DND-41 (cell line): Measurements from ENCODE around the gene MTIF2.

Experiments
- ATAC-seq: fragments of 200-7000 bp; cut with Tn5 transposase; 3 replicates; pipeline ENCODE4 v1.9.1; 2021; ENCODE audit warnings: low read depth; ENCODE audit not compliant: insufficient read depth
- DNase-seq: peaks from one replicate; pipeline ENCODE4 v3.0.0-alpha.2; 2020
- H2AFZ ChIP-seq: 2 replicates; pipeline ENCODE4 v1.6.0; 2012; ENCODE audit warnings: low read depth, low read length
- H3K27ac ChIP-seq: 2 replicates; pipeline ENCODE4 v1.5.1; 2012; ENCODE audit warnings: low read length, inconsistent platforms
- H3K27me3 ChIP-seq: fragments of 200-600 bp; sonication (generic); 2 replicates; pipeline ENCODE4 v1.6.0; 2012; ENCODE audit warnings: low read length, mild to moderate bottlenecking, inconsistent platforms; ENCODE audit not compliant: insufficient read depth, poor library complexity
- H3K36me3 ChIP-seq: 2 replicates; pipeline ENCODE4 v1.5.1; 2012; ENCODE audit warnings: low read length, inconsistent platforms; ENCODE audit not compliant: insufficient read depth
- H3K4me1 ChIP-seq: 2 replicates; pipeline ENCODE4 v1.5.1; 2012; ENCODE audit warnings: mild to moderate bottlenecking, low read length; ENCODE audit not compliant: insufficient read depth
- H3K4me2 ChIP-seq: 2 replicates; pipeline ENCODE4 v1.6.0; 2012; ENCODE audit warnings: mild to moderate bottlenecking, moderate library complexity, low read length, inconsistent platforms; ENCODE audit not compliant: insufficient read depth
- H3K4me3 ChIP-seq, 2 experiments: fragments of 200-600 bp in 1 of 2; shearing (Covaris generic) in 1 of 2; 2 replicates each; pipeline ENCODE4 v1.5.1; 2012 to 2016; ENCODE audit warnings: inconsistent platforms in 2 of 2, low read length in 2 of 2, mild to moderate bottlenecking in 2 of 2, low read depth in 1 of 2, moderate library complexity in 1 of 2
- H3K79me2 ChIP-seq: 2 replicates; pipeline ENCODE4 v1.6.0; 2012; ENCODE audit warnings: low read length, inconsistent platforms; ENCODE audit not compliant: insufficient read depth
- H3K9ac ChIP-seq: 2 replicates; pipeline ENCODE4 v1.6.0; 2012; ENCODE audit warnings: low read depth, mild to moderate bottlenecking, inconsistent platforms, low read length, moderate library complexity
- H3K9me3 ChIP-seq: 2 replicates; pipeline ENCODE4 v1.5.1; 2012; ENCODE audit warnings: low read length, moderate library complexity, mild to moderate bottlenecking, inconsistent platforms; ENCODE audit not compliant: insufficient read depth, severe bottlenecking
- H4K20me1 ChIP-seq: 2 replicates; pipeline ENCODE4 v1.6.0; 2012; ENCODE audit warnings: low read length; ENCODE audit not compliant: insufficient read depth
- EZH2 ChIP-seq: IDR thresholded peaks from 3 replicates; pipeline ENCODE4 v1.6.1; 2012; ENCODE audit warnings: borderline replicate concordance, low read depth, mild to moderate bottlenecking, moderate library complexity, low read length, inconsistent platforms; ENCODE audit not compliant: severe bottlenecking
- TF ChIP-seq, protein P1 (sequence below): IDR thresholded peaks from 2 replicates; pipeline ENCODE4 v1.5.1; 2012; ENCODE audit warnings: borderline replicate concordance, low read length, moderate library complexity, mild to moderate bottlenecking; ENCODE audit not compliant: poor library complexity, severe bottlenecking; ENCODE audit errors: extremely low read depth

Gene MTIF2

GRCh38 chr2:55309446-55309845 is 40.4 kb upstream of the MTIF2 start:
- H3K4me3 ChIP-seq, result no peak overlapping the region
- DNase-seq (no peak), ATAC-seq (no peak)
- H3K27ac ChIP-seq, result no peak overlapping the region
- no peaks in the 10 kb centered on the region for H3K27me3 ChIP-seq
- H3K9me3 ChIP-seq, result no peaks in the 10 kb centered on the region
- no peaks in the 10 kb centered on the region for H3K79me2 ChIP-seq
- no peak for TF ChIP-seq EZH2
- TF ChIP-seq, protein P1, sequence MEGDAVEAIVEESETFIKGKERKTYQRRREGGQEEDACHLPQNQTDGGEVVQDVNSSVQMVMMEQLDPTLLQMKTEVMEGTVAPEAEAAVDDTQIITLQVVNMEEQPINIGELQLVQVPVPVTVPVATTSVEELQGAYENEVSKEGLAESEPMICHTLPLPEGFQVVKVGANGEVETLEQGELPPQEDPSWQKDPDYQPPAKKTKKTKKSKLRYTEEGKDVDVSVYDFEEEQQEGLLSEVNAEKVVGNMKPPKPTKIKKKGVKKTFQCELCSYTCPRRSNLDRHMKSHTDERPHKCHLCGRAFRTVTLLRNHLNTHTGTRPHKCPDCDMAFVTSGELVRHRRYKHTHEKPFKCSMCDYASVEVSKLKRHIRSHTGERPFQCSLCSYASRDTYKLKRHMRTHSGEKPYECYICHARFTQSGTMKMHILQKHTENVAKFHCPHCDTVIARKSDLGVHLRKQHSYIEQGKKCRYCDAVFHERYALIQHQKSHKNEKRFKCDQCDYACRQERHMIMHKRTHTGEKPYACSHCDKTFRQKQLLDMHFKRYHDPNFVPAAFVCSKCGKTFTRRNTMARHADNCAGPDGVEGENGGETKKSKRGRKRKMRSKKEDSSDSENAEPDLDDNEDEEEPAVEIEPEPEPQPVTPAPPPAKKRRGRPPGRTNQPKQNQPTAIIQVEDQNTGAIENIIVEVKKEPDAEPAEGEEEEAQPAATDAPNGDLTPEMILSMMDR, result no peak
- no peaks in the 10 kb centered on the region for H3K4me1 ChIP-seq
- peaks cover 77% of the 10 kb centered on the region for H3K36me3 ChIP-seq
- H2AFZ ChIP-seq, result no peak overlapping the region
- H3K4me2 ChIP-seq, result no peak overlapping the region
- no peaks in the 10 kb centered on the region for H4K20me1 ChIP-seq
- H3K9ac ChIP-seq, result no peak overlapping the region

GRCh38 chr2:55302241-55302640 is 33.2 kb upstream of the MTIF2 start:
- Histone ChIP-seq H4K20me1 (no peaks in the 10 kb centered on the region), H3K9ac (no peak overlapping the region), H3K9me3 (no peaks in the 10 kb centered on the region), H3K4me2 (no peak overlapping the region), H2AFZ (no peak overlapping the region), H3K36me3 (peaks cover 55% of the 10 kb centered on the region), H3K27ac (no peak overlapping the region), H3K27me3 (no peaks in the 10 kb centered on the region), H3K4me1 (no peaks in the 10 kb centered on the region), H3K4me3 (no peak overlapping the region), H3K79me2 (no peaks in the 10 kb centered on the region)
- ATAC-seq (no peak), DNase-seq (no peak)
- TF ChIP-seq, protein P1, result no peak
- no peak for TF ChIP-seq EZH2

- DNase-seq, result no peak
- H3K9me3 ChIP-seq, result no peaks in the 10 kb centered on the region
- H3K4me2 ChIP-seq, result no peak overlapping the region
- H3K4me1 ChIP-seq, result no peaks in the 10 kb centered on the region
- TF ChIP-seq EZH2, result no peak
- TF ChIP-seq, protein P1, result no peak
- H3K4me3 ChIP-seq, result no peak overlapping the region
- H3K27me3 ChIP-seq, result no peaks in the 10 kb centered on the region
- no peaks in the 10 kb centered on the region for H4K20me1 ChIP-seq
- H3K36me3 ChIP-seq, result peaks cover 52% of the 10 kb centered on the region
- ATAC-seq, result no peak
- no peak overlapping the region for H2AFZ ChIP-seq
- no peaks in the 10 kb centered on the region for H3K79me2 ChIP-seq
- H3K27ac ChIP-seq, result no peak overlapping the region
- H3K9ac ChIP-seq, result no peak overlapping the region
Measured at GRCh38 chr2:55301277-55301676, 32.2 kb upstream of the MTIF2 start.

DNA sequence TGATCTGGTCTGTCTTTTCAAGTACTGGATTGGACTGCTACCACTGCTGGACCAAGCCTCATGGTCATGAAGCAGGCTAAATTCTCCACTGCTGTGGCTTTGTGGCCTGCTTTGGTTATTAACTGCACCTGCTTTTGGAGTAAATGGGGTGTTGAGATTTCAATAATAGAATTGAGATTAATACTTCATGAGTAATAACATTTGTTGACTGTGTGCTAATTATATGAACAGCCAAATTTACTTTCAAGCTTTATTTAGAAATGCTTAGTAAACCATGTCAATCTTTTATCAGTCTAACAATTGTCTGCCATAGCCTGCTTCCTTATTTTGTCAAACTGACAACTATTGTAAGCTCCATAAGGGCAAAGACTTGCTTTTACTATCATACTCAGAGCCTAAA is 27.4 kb upstream of the MTIF2 start:
- H3K27me3 ChIP-seq, result no peaks in the 10 kb centered on the region
- H3K9ac ChIP-seq, result no peak overlapping the region
- H2AFZ ChIP-seq, result no peak overlapping the region
- no peak overlapping the region for H3K4me3 ChIP-seq
- H3K9me3 ChIP-seq, result no peaks in the 10 kb centered on the region
- no peak overlapping the region for H3K27ac ChIP-seq
- H3K4me2 ChIP-seq, result no peak overlapping the region
- ATAC-seq, result no peak
- H3K79me2 ChIP-seq, result no peaks in the 10 kb centered on the region
- TF ChIP-seq EZH2, result no peak
- TF ChIP-seq, protein P1, result no peak
- no peaks in the 10 kb centered on the region for H3K4me1 ChIP-seq
- no peaks in the 10 kb centered on the region for H4K20me1 ChIP-seq
- H3K36me3 ChIP-seq, result peaks cover 59% of the 10 kb centered on the region
- DNase-seq, result no peak
